ENCODE results near the gene RETN.

DNA sequence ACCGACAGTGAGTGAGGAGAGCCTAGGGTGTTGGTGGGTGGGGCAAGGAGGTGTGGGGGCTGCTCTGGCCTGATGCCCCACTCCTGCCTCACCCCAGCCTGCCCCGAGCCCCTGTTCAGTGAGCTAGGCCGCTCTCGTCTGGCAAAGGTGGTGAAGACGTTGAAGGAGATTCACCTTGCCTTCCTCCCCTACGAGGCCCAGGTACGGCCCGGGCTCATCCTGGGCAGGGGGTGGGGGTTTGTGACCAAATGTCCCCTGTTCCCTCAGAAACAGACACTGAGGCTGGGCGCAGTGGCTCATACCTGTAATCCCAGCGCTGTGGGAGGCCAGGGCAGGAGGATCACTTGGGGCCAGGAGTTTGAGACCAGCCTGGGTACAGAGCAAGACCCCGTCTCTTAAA is 28.0 kb upstream of the RETN start:
- TF ChIP-seq POLR2A (IDR thresholded peaks at IDR 0.05) = no peak
- TF ChIP-seq, protein P1, sequence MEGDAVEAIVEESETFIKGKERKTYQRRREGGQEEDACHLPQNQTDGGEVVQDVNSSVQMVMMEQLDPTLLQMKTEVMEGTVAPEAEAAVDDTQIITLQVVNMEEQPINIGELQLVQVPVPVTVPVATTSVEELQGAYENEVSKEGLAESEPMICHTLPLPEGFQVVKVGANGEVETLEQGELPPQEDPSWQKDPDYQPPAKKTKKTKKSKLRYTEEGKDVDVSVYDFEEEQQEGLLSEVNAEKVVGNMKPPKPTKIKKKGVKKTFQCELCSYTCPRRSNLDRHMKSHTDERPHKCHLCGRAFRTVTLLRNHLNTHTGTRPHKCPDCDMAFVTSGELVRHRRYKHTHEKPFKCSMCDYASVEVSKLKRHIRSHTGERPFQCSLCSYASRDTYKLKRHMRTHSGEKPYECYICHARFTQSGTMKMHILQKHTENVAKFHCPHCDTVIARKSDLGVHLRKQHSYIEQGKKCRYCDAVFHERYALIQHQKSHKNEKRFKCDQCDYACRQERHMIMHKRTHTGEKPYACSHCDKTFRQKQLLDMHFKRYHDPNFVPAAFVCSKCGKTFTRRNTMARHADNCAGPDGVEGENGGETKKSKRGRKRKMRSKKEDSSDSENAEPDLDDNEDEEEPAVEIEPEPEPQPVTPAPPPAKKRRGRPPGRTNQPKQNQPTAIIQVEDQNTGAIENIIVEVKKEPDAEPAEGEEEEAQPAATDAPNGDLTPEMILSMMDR (IDR thresholded peaks at IDR 0.05) = no peak

Measured in Peyer's patch (tissue), 4 donors.